ENCODE results near the gene NABP1.
"Not testable (repeated sequence)": the region's sequence is repeated elsewhere in the genome, so short reads cannot be mapped to it uniquely, and the experiment has no call there.

The NABP1 gene, protein sequence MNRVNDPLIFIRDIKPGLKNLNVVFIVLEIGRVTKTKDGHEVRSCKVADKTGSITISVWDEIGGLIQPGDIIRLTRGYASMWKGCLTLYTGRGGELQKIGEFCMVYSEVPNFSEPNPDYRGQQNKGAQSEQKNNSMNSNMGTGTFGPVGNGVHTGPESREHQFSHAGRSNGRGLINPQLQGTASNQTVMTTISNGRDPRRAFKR

DNA sequence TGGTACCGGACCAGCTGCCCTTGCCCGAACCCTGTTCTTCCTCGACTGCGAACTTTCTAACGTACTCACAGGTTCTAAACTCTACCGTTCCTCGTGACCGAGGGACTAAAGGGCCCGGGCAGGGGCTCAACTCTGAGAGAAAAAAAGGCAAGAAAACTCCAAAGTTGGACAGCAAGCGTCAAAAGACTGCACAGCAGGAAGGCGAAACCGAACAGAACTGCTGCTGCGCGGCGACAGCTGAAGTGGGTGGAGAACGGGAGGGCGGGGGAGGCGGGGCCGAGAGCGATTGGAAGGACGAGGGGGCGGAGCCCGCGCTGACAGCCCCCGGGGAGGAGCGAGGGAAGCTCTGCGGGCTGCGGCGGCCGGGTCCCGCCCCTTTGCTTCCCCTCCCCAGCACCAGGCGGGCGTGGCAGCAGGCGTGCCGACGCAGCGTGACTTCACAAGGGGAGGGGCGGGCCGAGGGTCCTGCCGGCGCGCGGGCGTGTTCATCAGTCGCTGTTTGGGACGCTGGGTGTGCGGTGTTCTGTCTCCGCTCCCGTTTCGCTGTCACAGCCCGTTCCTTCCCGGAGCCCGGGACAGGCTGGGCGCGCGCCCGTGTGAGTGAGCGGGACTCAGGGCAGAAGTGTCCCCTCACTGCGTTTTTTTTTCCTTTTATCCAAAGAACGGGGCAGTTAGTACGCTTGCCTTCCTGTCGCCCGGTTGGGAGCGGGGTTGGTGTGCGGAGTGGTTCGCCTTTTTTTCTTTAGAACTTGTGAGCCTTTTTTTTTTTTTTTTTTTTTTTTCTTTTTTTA, at the start of gene NABP1:
NABP1 (plus strand) TSS at position 491 of the 791 bp plus-strand sequence. CDS start 479 bp downstream, outside the sequence.
- peak; percentile 91 to 98 for DNase-seq

DNA sequence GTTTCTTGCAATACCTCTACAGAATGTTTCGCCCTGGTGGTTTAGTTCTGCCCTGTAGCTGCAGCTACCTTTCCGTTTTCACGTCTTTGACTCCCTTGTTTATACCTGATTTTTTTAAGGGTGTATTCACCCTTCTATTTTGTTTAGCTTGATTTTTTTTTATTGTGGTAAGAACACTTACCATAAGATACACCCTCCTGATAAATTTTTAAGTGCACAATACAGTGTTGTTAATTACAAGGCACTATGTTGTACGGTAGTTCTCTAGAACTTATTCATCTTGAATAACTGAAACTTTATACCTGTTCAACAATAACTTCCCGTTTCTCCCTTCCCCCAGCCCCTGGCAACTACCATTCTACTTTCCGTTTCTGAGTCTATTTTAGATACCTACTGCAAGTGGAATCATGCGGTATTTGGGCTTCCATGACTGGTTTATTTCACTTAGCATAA, 48.9 kb upstream of the NABP1 start:
- DNase-seq, result no peak

DNA sequence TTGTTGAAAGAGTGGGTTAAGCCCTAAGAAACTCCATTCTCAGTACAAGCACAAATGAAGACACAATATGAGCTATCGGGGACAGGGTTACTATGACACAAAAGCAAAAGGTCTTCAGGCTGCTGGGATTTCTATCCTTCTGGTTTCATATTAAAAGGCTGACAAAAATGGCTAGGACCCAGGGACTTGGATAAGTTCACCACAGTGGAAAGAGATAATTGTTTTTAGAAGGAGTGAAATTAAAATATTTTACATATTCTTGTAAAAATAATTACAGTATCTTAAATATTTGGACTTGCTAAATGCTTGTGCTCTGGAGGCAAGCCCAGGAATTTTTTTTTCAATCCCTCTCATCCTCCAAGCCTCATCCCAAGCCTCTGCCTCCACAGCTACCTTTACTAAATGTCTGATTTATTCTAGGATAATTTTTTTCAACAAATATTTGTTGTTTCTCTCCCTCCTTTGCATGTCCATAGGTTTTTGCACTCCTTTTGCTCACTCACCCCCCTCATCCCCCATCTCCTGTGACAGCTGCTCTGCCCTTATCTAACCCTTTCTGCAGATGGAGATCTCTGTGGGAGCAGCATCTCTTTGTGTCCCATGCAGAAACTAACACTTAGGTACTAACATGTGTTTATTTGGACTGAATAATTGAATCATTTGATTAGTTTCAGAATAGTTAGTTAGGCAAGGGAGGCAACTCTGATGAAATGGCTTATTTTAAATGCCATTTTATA, 47.8 kb upstream of the NABP1 start:
- no peak for DNase-seq

DNA sequence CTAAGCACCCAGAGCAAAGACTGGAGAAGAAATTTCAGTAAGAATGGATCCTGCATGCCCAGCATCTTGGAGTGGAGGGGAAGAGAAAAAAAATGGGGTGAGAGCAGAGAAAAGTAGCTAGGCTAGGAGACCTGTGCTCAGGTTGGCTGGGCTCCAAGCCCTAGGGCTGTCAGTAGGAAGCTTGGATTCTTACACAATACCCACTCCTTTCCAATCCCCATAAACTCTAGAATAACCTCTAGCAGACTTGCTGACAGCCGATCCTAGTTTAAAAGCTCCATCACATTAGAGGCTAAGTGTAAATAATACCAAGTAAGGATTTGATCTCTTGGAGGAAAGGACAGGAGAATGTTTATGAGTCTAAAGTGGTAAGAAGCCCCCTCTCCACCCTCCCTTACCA, 46.2 kb upstream of the NABP1 start:
- peak in 1 of 2 experiments; percentile 32 for DNase-seq

DNA sequence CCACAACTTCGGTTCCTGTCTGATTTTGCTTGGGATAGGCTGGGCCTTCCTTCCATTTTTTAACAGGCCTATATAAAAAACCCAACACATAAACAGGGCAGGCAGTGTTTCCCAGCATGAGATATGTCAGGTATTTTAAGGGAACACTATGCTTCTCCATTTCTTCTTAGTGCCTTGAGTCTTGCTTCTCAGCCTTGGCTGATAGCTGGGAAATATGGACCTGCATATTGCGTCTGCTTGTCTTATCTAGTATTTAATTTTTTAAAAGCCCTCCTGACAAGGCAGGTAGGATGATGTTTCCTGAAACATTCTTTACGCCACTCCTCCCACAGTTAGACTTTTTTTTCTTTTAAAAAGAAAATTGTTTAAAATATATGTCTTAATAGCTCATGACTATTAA, 45.5 kb upstream of the NABP1 start:
- no peak for DNase-seq

DNA sequence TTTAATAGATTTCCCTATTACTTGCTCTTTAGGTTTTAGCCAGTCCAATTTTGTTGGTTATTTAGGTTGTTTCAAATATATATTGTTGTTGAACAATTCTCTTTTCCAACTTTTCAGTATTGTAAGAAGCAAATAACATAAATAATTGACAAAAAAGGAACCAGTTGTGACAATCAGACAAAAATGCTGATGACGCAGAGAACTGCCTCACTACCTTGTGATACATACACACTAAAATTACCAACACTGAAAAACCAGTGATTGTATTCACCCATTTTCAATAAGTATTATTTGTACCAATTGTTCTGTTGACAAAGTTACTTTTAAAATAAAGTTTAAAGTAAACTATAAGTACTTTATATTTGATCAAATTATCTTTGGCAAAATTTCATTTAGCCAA, 43.1 kb upstream of the NABP1 start:
- DNase-seq, result no peak

DNA sequence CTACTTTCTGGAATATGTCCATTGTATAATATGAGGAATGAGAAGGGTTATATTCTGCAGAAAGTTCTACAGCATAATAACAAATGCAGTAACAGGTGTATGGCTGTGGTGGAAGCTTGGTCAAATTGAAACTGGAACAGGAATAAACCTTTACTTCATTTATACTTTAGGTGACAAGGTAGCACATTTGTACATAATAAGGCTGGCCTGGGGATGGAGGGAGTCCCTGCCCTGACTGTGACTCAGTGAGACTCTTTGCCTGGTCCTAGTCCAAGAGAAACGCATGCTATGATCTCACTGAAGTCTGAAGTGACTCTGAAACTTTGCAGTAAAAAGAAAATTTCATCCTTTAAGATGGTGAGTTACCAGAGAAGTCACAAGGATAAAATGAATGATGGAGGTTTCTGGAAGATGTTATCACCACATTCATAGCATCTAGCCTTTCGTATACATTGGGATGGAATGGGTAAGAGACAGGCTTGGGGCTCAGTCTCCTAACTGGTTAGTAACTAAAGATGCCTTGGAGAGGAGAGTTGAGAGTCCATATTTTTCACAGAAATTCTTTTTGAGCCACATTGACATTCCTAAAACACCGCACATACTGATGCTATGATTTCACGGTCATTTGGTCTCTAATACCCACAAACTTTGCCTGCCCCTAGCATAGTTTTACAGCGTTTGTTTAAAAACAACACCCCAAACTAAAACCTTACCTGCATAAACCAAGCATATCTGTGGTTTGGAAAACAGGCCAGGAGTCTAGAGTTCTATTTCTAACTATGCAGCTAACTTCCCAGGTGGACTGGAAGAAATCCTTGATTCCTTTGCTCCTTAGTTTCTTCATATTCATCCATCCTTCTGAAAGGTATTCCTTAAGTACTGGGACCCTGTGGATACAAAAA, 42.4 kb upstream of the NABP1 start:
- DNase-seq, result no peak

DNA sequence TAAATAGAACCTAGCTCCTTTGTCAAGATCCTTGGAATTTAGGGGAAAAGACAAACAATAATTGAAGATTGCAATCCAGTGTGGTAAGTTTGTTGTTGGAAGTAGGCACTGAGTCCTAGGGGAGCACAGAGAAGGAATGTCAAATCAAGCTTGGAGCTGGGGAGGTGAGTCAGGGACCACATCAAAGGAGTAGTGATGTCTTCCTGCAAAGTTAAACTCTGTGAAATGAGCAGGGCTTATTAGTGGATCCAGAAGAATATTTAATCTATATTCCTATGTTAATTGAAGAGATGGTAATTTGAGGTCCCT, 41.7 kb upstream of the NABP1 start:
- no peak for DNase-seq

DNA sequence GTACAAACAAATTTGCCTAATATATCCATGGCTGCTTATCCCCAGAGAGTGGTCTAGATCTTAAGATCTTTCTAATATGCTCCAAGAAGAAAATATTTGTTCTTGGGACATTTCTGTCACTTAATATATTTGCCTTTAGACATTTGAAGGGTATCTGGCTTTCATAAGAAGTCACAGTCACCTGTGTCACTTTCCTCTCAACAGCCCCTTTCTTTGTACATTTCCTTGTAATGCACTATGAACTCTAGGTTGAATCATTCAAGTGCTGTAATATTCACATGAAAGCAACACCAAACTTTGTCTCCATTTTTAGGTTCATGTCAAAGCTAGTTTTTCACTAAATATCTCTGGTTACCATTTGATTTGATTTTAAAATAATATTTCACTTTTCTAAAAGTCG, 41.4 kb upstream of the NABP1 start:
- DNase-seq, result no peak

DNA sequence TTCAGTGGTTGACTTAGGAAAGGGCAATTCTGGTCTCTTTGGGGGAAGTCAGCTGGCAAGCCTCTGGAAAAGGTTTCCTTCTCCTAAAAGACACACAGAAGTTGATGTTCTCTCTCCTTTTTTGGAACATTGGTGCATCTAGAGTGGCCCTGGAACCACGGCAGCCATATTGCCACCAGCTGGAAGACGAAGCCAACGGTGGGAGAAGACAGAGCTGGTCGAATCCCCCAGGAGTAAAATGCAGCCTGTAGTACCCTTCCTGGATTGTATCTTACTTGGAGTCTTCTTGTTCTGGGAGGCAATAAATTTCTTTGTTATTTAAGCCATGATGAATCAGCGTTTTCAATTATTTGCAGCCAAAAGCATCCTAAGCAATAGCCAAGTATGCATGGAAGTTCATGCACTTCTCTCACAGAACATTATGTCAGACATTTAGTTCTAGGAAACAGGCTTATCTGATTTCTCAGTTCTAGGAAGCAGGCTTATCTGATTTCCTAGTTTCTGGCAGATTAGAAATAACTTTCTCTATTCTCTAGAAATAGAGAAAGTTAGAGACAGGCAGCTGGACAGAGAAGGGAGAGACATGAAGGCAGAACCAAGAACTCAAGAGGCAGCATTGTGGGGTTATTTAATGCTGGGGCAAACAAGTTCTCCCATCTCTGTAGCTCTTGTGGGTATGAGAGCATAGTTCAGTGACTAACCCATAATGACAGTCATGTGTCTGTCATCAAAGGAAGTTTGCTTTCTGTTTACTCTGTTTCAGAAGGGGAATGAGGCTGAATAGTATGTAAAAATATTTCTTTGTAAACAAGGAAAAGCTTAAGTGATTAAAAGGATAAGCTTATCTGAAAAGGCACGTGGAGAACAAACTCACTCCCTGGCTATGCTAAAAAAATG, 40.5 kb upstream of the NABP1 start:
- DNase-seq, result no peak

DNA sequence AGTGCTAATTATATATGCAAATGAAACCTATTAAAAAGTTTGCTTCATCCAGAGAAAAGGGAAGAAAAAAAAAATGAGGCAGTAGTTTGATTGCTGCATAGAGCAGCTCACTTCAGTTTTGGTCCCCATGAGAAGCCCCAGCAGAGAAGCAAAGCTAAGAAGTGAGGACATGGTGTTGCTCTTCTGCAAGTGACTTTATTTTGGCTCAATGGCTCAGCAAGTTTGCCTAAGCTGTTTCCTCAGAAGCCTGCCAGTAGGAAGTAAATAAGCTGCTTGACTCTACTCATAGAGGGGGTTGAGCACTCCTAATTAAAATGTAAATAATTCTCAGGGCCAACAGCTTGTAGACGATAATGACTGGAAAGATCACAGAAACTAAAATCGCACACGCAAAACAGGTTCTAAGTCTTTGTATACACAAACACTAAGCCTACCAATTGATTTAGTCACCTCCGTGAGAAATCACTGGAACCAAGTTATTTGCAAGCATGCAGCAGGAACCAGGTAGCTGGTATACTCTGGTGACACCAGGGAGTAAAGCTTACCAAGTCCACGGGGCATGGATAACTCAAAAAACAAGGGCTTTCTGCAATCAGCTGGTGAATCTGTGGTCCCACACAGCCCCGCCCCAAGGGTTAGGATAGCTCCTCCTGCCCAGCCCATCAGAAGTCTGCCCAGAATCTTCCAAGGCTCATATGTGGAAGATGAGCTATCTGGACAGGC, 39.7 kb upstream of the NABP1 start:
- DNase-seq, result no peak

DNA sequence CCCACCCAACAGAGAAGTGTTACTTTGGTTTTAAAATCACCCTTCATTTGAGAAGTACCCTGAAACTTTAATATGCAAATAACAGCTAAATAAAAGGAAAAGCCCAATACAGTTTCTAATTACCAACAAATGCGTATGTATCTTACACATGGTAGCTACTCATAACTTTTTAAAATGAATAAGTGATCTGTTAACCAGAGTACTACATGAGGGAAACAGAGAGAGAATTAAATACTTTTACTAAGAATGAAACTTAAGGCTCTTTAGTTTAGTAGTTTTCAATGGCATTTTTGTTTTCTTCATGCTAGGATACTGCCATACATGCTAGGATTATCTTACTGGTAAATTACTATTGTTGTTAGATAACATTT, 39.1 kb upstream of the NABP1 start:
- DNase-seq, result no peak

DNA sequence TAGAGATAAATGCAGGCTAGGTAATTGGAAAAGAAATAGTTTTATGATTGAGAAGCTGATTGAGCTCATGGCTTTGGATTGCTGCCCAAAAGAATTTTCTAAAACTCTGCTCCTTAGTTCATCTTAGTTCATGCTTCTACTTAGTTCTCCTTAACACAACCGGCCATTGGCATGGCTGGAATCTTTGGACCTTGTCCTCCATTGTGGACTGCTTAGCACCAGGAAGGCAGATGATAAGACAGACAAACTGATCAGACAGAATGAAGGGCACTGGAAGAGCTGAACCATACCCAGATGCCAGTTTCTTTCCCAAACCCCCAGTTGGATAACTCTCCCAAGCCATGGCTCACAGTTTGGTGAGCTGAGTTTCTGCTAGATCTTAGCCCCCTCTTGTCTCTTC, 36.3 kb upstream of the NABP1 start:
- no peak for DNase-seq

DNA sequence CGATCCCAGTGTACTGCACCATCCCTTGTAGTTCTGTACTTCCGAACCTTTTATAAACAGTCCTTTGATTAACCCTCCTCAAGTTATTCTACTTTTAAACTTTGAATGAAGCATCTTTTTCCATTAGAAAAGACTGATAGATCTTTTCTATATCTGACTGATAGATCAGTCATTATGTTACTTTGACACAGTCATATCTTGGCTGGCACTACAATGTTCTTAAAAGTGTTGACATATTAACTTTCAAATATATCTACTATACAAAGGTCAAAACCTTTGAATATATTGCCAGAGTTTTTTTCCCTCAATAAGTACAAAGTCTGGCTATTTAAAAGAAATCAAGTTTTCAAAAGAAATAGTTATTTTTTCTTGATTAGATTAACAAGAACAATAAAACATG, 35.4 kb upstream of the NABP1 start:
- no peak for DNase-seq

DNA sequence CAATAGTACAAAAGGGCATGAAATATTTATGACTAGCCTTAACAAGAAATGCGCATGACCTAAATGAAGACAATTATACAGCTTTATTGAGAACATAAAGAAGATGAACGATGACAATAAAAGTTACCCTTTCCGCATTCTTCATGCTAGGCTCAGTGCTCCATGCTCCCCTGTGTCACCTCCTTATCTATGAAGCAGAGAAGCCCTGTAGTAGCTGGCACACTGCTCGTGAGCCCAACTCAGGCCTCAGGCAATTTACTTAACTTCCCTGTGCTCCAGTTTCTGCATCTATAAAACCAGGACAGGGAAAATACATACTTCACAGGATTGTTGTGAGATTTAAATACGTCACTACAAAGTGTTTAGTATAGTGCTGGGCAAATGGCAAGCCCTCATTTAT, 34.5 kb upstream of the NABP1 start:
- no peak for DNase-seq

DNA sequence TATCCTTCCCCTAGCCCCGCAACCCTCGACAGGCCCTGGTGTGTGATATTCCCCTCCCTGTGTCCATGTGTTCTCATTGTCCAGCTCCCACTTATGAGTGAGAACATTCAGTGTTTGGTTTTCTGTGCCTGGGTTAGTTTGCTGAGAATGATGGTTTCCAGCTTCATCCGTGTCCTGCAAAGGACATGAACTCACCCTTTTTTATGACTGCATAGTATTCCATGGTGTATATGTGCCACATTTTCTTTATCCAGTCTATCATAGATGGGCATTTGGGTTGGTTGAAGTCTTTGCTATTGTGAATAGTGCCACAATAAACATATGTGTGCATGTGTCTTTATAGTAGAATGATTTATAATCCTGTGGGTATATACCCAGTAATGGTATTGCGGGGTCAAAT, 33.3 kb upstream of the NABP1 start:
- DNase-seq, result not testable (repeated sequence)

DNA sequence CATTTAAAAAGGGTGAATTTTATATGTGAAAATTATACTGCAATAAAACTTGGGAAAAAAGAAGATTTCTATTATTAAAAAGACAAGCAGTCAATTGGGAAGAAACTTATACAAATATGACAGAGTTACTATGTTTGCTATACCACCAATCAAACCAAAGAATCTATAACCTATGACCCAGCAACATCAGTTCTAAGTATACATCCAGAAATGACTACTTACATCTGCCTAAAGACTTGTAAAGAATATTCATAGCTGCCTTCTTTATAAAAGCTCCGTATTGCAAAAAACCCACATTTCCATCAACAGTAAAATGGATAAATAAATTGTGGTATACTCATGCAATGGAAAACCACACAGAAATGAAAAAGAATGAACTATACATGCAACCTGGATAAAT, 32.9 kb upstream of the NABP1 start:
- DNase-seq, result no peak

DNA sequence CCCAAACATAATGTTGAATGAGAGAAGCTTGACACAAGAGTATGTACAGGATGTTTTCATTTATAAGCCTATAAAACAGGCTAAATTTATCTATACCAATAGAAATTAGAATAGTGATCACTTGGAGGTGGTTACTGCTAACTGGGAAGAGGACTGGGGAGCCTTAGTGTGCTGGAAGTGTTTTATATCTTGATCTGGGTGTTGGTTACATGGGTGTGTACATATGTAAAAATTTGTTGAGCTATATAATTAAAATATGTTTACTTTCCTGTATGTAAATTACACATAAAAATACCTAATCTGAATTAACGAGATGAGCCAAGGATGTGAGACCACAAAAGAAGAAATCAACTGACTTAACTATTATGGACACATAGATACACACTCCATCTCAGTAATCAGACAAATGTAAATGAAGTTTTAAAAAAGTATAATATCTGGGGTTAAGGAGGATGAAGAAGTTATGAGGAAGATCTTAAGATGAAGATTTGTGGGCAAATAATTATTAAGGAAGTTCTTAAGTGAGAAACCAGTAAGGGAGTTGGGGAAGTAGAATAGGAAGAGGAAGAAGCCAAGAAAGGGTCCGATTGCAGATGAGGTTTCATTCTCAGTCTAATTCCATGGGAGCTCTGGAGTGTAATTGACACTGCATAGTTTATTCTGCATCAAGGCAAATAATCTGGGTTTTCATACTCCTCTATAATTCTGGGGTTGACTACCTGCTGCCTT, 32.3 kb upstream of the NABP1 start:
- DNase-seq, result no peak

DNA sequence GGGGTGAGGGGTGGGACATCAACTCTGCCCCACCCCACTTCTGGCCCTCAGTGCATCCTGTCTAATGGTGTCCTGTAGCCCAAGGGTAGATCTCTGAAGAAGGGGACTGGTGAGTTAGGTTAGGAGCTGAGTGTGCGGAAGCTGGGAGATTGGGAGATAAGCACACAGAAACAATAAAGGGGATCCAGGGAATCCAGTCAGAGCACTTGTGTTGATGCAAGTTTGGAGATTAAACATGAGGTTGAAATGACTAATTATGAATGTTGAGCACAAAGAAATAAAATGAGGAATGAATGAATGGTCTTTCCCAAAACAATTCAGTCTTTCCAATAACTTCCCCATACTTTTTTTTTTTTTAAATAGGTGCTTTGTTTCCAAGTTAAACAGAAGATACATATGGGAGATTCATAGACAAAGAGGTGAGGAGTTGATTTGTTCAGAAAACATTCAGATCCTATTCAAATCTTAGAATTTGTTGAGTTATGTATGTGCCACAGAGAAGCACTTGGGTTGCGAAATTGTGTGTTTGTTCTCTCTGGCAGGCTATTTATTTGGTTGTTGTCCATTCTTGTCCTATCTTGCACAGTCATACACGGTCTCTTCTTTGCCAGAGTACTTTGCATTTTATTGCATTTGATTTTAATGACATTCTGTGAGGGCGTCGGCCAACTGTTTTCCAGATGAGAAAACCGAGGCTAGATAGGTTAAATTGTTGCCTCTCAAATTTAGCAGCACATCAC, 31.6 kb upstream of the NABP1 start:
- DNase-seq, result no peak

DNA sequence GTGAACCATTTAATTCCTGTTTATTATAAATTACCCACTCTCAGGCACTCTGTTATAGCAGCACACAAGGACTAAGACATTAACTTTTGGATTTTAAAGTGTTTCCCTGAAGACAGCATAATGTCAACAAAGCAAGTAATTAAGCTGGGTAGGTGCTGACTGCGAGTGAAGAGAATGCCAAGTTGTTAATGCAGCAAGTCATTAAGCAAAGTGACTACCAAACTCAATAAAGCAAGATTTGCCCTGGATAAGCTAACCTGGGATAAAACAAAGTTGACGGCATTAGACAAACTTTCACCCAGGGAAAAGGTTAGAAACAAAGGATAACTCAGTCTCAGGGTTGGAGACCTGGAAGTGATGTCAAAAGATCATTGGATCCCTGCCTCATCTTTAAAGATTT, 28.4 kb upstream of the NABP1 start:
- no peak for DNase-seq

All from NCI-H446 (cell line).